Prostate gland (tissue), 2 donors: ENCODE results near the gene MCFD2. TPM values are rescaled to one million over a fixed set of nuclear protein-coding genes. Genes with fewer than 3 reads are reported as not detected.

Source experiments
- DNase-seq: peaks from one replicate; pipeline ENCODE4 v3.0.0-alpha.2; 2019; ENCODE audit warnings: low spot score
- H3K27ac ChIP-seq, 2 donors: fragments of 200-600 bp; sonication (generic); 2 replicates each; pipeline ENCODE4 v1.5.1; 2017 to 2019
- H3K27me3 ChIP-seq: fragments of 200-600 bp; sonication (generic); replicated peaks from 2 replicates; pipeline ENCODE4 v1.5.1; 2019; ENCODE audit not compliant: insufficient read depth
- H3K36me3 ChIP-seq, 2 donors: fragments of 200-600 bp; sonication (generic); 1 replicate in 1 of 2; 2 replicates in 1 of 2; pipeline versions ENCODE4 v1.5.1 to v1.8.1; 2017 to 2019
- H3K4me1 ChIP-seq: fragments of 200-600 bp; sonication (generic); replicated peaks from 2 replicates; pipeline ENCODE4 v1.5.1; 2019
- H3K4me3 ChIP-seq, 2 donors: fragments of 200-600 bp; sonication (generic); 2 replicates each; pipeline ENCODE4 v1.5.1; 2017 to 2019
- H3K9me3 ChIP-seq: fragments of 200-600 bp; sonication (generic); 2 replicates; pipeline ENCODE4 v1.5.1; 2017
- CTCF ChIP-seq, 4 experiments: fragments of 200-600 bp in 2 of 4; fragments of 450-650 bp in 2 of 4; sonication (generic) in 2 of 4; IDR thresholded peaks; 1 replicate in 3 of 4; 2 replicates in 1 of 4; pipeline ENCODE4 v1.5.1; 2016 to 2019; ENCODE audit warnings: antibody characterized with exemption in 4 of 4, mild to moderate bottlenecking in 2 of 4, moderate library complexity in 2 of 4
- POLR2A ChIP-seq: fragments of 450-650 bp; IDR thresholded peaks from one replicate; pipeline ENCODE4 v1.6.1; 2016; ENCODE audit warnings: antibody characterized with exemption, mild to moderate bottlenecking
- POLR2AphosphoS5 ChIP-seq: sonication (generic); formaldehyde crosslinking; IDR thresholded peaks from one replicate; pipeline ENCODE4 v1.6.1; 2017; ENCODE audit warnings: antibody characterized with exemption
- WGBS: methylation state at CpG from one replicate; pipeline ENCODE4 v1.1.5; 2018; 5-methylcytosine and 5-hydroxymethylcytosine counted together
- intact Hi-C: fragments of 100-400 bp; cut with DNase I; formaldehyde crosslinking; loops from one replicate; pipeline ENCODE4 v1.14.2; 2022
- total RNA-seq, 2 donors: library from RNA; depleted of rRNA; stranded (reverse); fragments of >200 nt; gene quantifications; one replicate each; pipeline ENCODE4 v1.1.0, GENCODE V29; 2016

MCFD2 gene
- total RNA-seq, 2 donors from 2014 or later: 77.9 to 88.4 TPM

DNA sequence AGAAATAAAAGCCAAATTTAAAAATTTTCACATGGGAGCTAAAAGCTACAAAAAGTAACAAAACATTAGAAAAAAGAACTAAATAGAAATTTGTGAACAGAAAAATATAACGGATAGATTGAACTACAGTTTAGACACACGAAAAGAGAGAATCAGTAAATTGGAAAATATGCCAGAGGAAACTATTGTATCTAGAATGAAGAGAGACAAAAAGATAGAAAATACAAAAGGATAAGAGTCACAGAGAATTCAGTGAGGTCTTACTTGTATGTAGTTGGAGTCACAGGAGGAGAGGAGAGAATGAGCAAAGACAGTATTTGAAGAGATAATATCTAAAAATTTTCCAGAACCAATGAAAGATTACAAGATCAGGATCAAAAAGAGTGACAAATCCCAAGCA, 11.3 kb upstream of the MCFD2 start:
- Histone ChIP-seq H3K27me3 (no peaks in the 10 kb centered on the region), H3K36me3 (no peaks in the 10 kb centered on the region), H3K9me3 (no peaks in the 10 kb centered on the region), H3K27ac (no peak overlapping the region), H3K4me1 (no peaks in the 10 kb centered on the region), H3K4me3 (no peak overlapping the region)
- no peak for DNase-seq
- intact Hi-C loops: no loop called here
- TF ChIP-seq CTCF (IDR thresholded peaks at IDR 0.05) (no peak), POLR2A (no peak), POLR2AphosphoS5 (no peak)
- 88% methylated on average over 2 of the region's 2 CpGs for WGBS

GRCh38 chr2:46925474-46926351, 10.1 kb upstream of the MCFD2 start:
- no peaks in the 10 kb centered on the region for H3K27me3 ChIP-seq
- 80% methylated on average over 6 of the region's 6 CpGs for WGBS
- H3K27ac ChIP-seq: no peak overlapping the region
- intact Hi-C loops: no loop called here
- no peaks in the 10 kb centered on the region for H3K4me1 ChIP-seq
- no peak for DNase-seq
- H3K4me3 ChIP-seq: no peak overlapping the region
- no peaks in the 10 kb centered on the region for H3K9me3 ChIP-seq
- H3K36me3 ChIP-seq: no peaks in the 10 kb centered on the region
- TF ChIP-seq POLR2AphosphoS5: no peak
- TF ChIP-seq POLR2A: no peak
- TF ChIP-seq CTCF (IDR thresholded peaks at IDR 0.05): no peak

- 95% methylated on average over 5 of the region's 5 CpGs for WGBS
- H3K4me1 ChIP-seq: no peaks in the 10 kb centered on the region
- H3K27me3 ChIP-seq: no peaks in the 10 kb centered on the region
- no peaks in the 10 kb centered on the region for H3K36me3 ChIP-seq
- DNase-seq: no peak
- H3K9me3 ChIP-seq: no peaks in the 10 kb centered on the region
- intact Hi-C loops: no loop called here
- no peak overlapping the region for H3K27ac ChIP-seq
- no peak overlapping the region for H3K4me3 ChIP-seq
- no peak for TF ChIP-seq POLR2AphosphoS5
- no peak for TF ChIP-seq CTCF (IDR thresholded peaks at IDR 0.05)
- TF ChIP-seq POLR2A: no peak
Measured at GRCh38 chr2:46924608-46925007, 9.0 kb upstream of the MCFD2 start.

DNA sequence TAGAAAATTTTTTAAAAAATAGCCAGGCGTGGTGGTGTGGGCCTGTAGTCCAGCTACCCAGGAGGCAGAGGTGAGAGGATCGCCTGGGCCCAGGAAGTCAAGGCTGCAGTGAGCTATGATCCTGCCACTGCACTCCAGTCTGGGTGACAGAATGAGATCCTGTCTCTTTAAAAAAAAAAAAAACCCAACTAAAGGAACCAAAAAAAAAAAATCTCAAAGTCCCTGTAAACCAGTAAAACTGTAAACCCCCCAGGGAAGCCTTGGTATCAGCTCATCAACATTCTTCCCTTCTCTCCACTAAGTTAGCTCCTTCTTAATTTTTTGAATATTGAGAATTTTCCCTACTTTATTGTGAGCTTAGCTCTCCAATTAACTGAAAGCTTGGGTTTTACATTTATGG, 8.4 kb upstream of the MCFD2 start:
- DNase-seq: no peak
- Histone ChIP-seq H3K27me3 (no peaks in the 10 kb centered on the region), H3K9me3 (no peaks in the 10 kb centered on the region), H3K27ac (no peak overlapping the region), H3K36me3 (no peaks in the 10 kb centered on the region), H3K4me3 (no peak overlapping the region), H3K4me1 (no peaks in the 10 kb centered on the region)
- 98% methylated on average over 2 of the region's 2 CpGs for WGBS
- intact Hi-C loops: no loop called here
- TF ChIP-seq POLR2A: no peak
- TF ChIP-seq CTCF (IDR thresholded peaks at IDR 0.05): no peak
- TF ChIP-seq POLR2AphosphoS5: no peak

- intact Hi-C loops: no loop called here
- Histone ChIP-seq H3K4me3 (no peak overlapping the region), H3K4me1 (no peaks in the 10 kb centered on the region), H3K36me3 (no peaks in the 10 kb centered on the region), H3K27me3 (no peaks in the 10 kb centered on the region), H3K27ac (no peak overlapping the region), H3K9me3 (no peaks in the 10 kb centered on the region)
- TF ChIP-seq POLR2AphosphoS5 (no peak), CTCF (IDR thresholded peaks at IDR 0.05) (no peak), POLR2A (no peak)
- DNase-seq: no peak
Measured at GRCh38 chr2:46923041-46923528, 7.5 kb upstream of the MCFD2 start.
